Small intestine (tissue), 7 donors: Measurements from ENCODE around the gene FBF1. TPM values are rescaled to one million over a fixed set of nuclear protein-coding genes. Genes with fewer than 3 reads are reported as not detected.

Source experiments
- DNase-seq, 2 donors: peaks; one replicate each; pipeline versions ENCODE4 v3.0.0 to v3.0.0-alpha.2; 2013
- FAIRE-seq: peaks from 2 replicates; lab custom pipeline; 2012; peaks lifted over from hg19 to GRCh38; lab: Jason Lieb, UNC
- H3K27ac ChIP-seq, 3 donors: one replicate each; pipeline ENCODE4 v1.5.1; 2013; ENCODE audit warnings: low read length in 2 of 3, mild to moderate bottlenecking in 2 of 3, control low read depth in 1 of 3, inconsistent platforms in 1 of 3, low read depth in 1 of 3, moderate library complexity in 1 of 3
- H3K27me3 ChIP-seq, 3 donors: one replicate each; pipeline ENCODE4 v1.6.1; 2013; ENCODE audit warnings: low read length in 3 of 3, inconsistent platforms in 1 of 3; ENCODE audit not compliant: control insufficient read depth in 3 of 3, insufficient read depth in 3 of 3
- H3K36me3 ChIP-seq, 3 donors: one replicate each; pipeline ENCODE4 v1.6.1; 2013; ENCODE audit warnings: low read length in 3 of 3, inconsistent platforms in 1 of 3, low read depth in 1 of 3, mild to moderate bottlenecking in 1 of 3, moderate library complexity in 1 of 3; ENCODE audit not compliant: control insufficient read depth in 3 of 3, insufficient read depth in 2 of 3
- H3K4me1 ChIP-seq, 3 donors: one replicate each; pipeline ENCODE4 v1.6.1; 2013; ENCODE audit warnings: low read length in 2 of 3, inconsistent platforms in 1 of 3, low read depth in 1 of 3, mild to moderate bottlenecking in 1 of 3, moderate library complexity in 1 of 3; ENCODE audit not compliant: control insufficient read depth in 3 of 3, insufficient read depth in 2 of 3
- H3K4me3 ChIP-seq, 3 donors: one replicate each; pipeline ENCODE4 v1.5.1; 2013; ENCODE audit warnings: low read length in 3 of 3, control low read depth in 1 of 3, inconsistent platforms in 1 of 3, low read depth in 1 of 3, mild to moderate bottlenecking in 1 of 3, moderate library complexity in 1 of 3
- H3K9me3 ChIP-seq, 2 donors: one replicate each; pipeline ENCODE4 v1.6.1; 2013; ENCODE audit warnings: low read depth in 1 of 2, low read length in 1 of 2; ENCODE audit not compliant: control insufficient read depth in 2 of 2, insufficient read depth in 1 of 2
- WGBS, 3 donors: extraction: QIAGEN DNeasy Blood & Tissue Kit; methylation state at CpG; one replicate each; pipeline ENCODE4 v1.1.7; 2013; 5-methylcytosine and 5-hydroxymethylcytosine counted together
- polyA plus RNA-seq, 4 donors: library from polyadenylated mRNA; stranded (reverse) in 3 of 4; unstranded in 1 of 4; fragments of 200-250 nt in 3 of 4; fragments of 120-200 nt in 1 of 4; gene quantifications; one replicate each; pipeline versions ENCODE4 v1.2.1 to v1.2.3, GENCODE V29; 2013
- donor health status: healthy with polysubstance abuse.
- donor health status: control.
- donor health status: control.
- donor health status: Bipolar disorder and iron deficiency.
- donor health status: healthy.

The FBF1 gene
- polyA plus RNA-seq, 4 donors, result 2.2 to 45.7 (median 5.4) TPM

GRCh38 chr17:75925912-75926311, 14.9 kb downstream of the FBF1 start:
- H3K36me3 ChIP-seq, result peaks cover 0 to 70% (median 0%) of the 10 kb centered on the region in 3 donors
- 93 to 97% (median 96%) methylated on average over 14 to 15 of the region's 15 CpGs for WGBS, 3 donors
- no peaks in the 10 kb centered on the region for H3K9me3 ChIP-seq
- no peak overlapping the region for H3K4me3 ChIP-seq
- H3K4me1 ChIP-seq, result peaks cover 0 to 55% (median 8%) of the 10 kb centered on the region in 3 donors
- peak overlapping the region in 1 of 3 donors; percentile 71 for H3K27ac ChIP-seq
- no peaks in the 10 kb centered on the region for H3K27me3 ChIP-seq
- DNase-seq (no peak), FAIRE-seq (no peak)

- no peak overlapping the region for H3K4me3 ChIP-seq
- FAIRE-seq, result no peak
- DNase-seq, result no peak
- H3K27me3 ChIP-seq, result no peaks in the 10 kb centered on the region
- peaks cover 0 to 55% (median 8%) of the 10 kb centered on the region in 3 donors for H3K4me1 ChIP-seq
- no peaks in the 10 kb centered on the region for H3K9me3 ChIP-seq
- H3K36me3 ChIP-seq, result peaks cover 0 to 77% (median 0%) of the 10 kb centered on the region in 3 donors
- no peak overlapping the region for H3K27ac ChIP-seq
- WGBS, 3 donors, result 94 to 98% (median 95%) methylated on average over 11 of the region's 11 CpGs
These were observed 15.7 kb downstream of the FBF1 start for GRCh38 chr17:75925103-75925502.

GRCh38 chr17:75922963-75923874, 17.6 kb downstream of the FBF1 start:
- FAIRE-seq, result no peak
- H3K4me1 ChIP-seq, result peaks cover 0 to 54% (median 8%) of the 10 kb centered on the region in 3 donors
- no peaks in the 10 kb centered on the region for H3K27me3 ChIP-seq
- 51 to 77% (median 74%) methylated on average over 19 of the region's 19 CpGs for WGBS, 3 donors
- peak overlapping the region in 1 of 3 donors; percentile 24 for H3K4me3 ChIP-seq
- H3K36me3 ChIP-seq, result peaks cover 0 to 88% (median 0%) of the 10 kb centered on the region in 3 donors
- peak overlapping the region in 1 of 3 donors; percentile 75 for H3K27ac ChIP-seq
- no peaks in the 10 kb centered on the region for H3K9me3 ChIP-seq
- peak; percentile 75 to 81 for DNase-seq

GRCh38 chr17:75922173-75922961, 18.5 kb downstream of the FBF1 start:
- peaks cover 0 to 46% (median 8%) of the 10 kb centered on the region in 3 donors for H3K4me1 ChIP-seq
- peak overlapping the region in 1 of 3 donors; percentile 24 for H3K4me3 ChIP-seq
- no peaks in the 10 kb centered on the region for H3K9me3 ChIP-seq
- H3K27me3 ChIP-seq, result no peaks in the 10 kb centered on the region
- H3K36me3 ChIP-seq, result peaks cover 0 to 89% (median 0%) of the 10 kb centered on the region in 3 donors
- WGBS, 3 donors, result 92 to 94% (median 92%) methylated on average over 18 of the region's 18 CpGs
- FAIRE-seq (no peak), DNase-seq (no peak)
- H3K27ac ChIP-seq, result peak overlapping the region in 1 of 3 donors; percentile 75

GRCh38 chr17:75921596-75921995, 19.2 kb downstream of the FBF1 start:
- DNase-seq (no peak), FAIRE-seq (no peak)
- H3K4me3 ChIP-seq, result no peak overlapping the region
- no peak overlapping the region for H3K27ac ChIP-seq
- 91 to 95% (median 93%) methylated on average over 13 to 15 of the region's 15 CpGs for WGBS, 3 donors
- H3K9me3 ChIP-seq, result no peaks in the 10 kb centered on the region
- H3K27me3 ChIP-seq, result no peaks in the 10 kb centered on the region
- H3K36me3 ChIP-seq, result peaks cover 0 to 93% (median 0%) of the 10 kb centered on the region in 3 donors
- H3K4me1 ChIP-seq, result peaks cover 0 to 38% (median 8%) of the 10 kb centered on the region in 3 donors

- no peak overlapping the region for H3K27ac ChIP-seq
- H3K36me3 ChIP-seq, result peaks cover 0 to 93% (median 0%) of the 10 kb centered on the region in 3 donors
- peaks cover 0 to 27% (median 8%) of the 10 kb centered on the region in 3 donors for H3K4me1 ChIP-seq
- no peaks in the 10 kb centered on the region for H3K9me3 ChIP-seq
- H3K27me3 ChIP-seq, result no peaks in the 10 kb centered on the region
- DNase-seq, result no peak
- WGBS, 3 donors, result 87 to 92% (median 87%) methylated on average over 11 of the region's 11 CpGs
- no peak for FAIRE-seq
- no peak overlapping the region for H3K4me3 ChIP-seq
These were observed 20.7 kb downstream of the FBF1 start for GRCh38 chr17:75920045-75920560.

GRCh38 chr17:75919611-75920010, 21.2 kb downstream of the FBF1 start:
- FAIRE-seq (no peak), DNase-seq (no peak)
- WGBS, 3 donors, result 94 to 97% (median 95%) methylated on average over 22 of the region's 22 CpGs
- Histone ChIP-seq H3K36me3 (peaks cover 0 to 93% (median 0%) of the 10 kb centered on the region in 3 donors), H3K27me3 (no peaks in the 10 kb centered on the region), H3K9me3 (no peaks in the 10 kb centered on the region), H3K4me1 (peaks cover 0 to 27% (median 8%) of the 10 kb centered on the region in 3 donors), H3K27ac (no peak overlapping the region), H3K4me3 (no peak overlapping the region)
